SH-SY5Y (cell line): ENCODE measurements around the gene ITGA3.

Experiments used
- GATA2 ChIP-seq: IDR thresholded peaks from 2 replicates; pipeline ENCODE4 v1.6.1; 2011; ENCODE audit warnings: mild to moderate bottlenecking, low read depth, low read length
- GATA3 ChIP-seq: IDR thresholded peaks from 2 replicates; pipeline ENCODE4 v1.6.1; 2011; ENCODE audit warnings: low read depth, mild to moderate bottlenecking, low read length, moderate library complexity

- no peak for TF ChIP-seq GATA2
- no peak for TF ChIP-seq GATA3
These were observed 15.8 kb downstream of the ITGA3 start for GRCh38 chr17:50071692-50072091.
